ENCODE measurements around the gene GRB2. TPM values are rescaled to one million over a fixed set of nuclear protein-coding genes. Genes with fewer than 3 reads are reported as not detected.

GRB2 gene
- total and polyA plus RNA-seq, 2 of the 8 experiments (the other 6 are each of a cell fraction or from before 2014, with no cell fraction given), result 44.2 to 101 TPM

DNA sequence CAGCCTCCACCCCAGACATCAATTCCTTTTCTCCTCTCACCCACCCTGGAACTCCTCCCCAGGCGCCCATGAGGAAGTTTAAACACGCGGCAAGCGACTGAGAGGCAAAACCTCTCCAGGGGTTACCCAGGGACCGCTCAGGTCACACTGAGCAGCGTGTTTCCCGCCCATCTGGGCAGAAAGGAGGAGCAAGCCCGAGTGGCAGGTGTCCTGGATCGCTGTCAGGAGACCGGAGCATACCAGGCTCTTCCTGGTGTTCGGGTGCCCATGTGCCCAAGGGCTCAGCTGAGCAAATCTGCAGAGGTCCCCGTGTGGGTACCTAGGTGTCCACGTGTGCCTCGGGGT is 116.7 kb downstream of the GRB2 start:
- Histone ChIP-seq H2BK120ac (replicated peaks; ENCODE audit: low read depth, low read length) (no peak overlapping the region), H3K23ac (ENCODE audit: insufficient read length) (no peak overlapping the region), H3K4ac (replicated peaks; ENCODE audit: insufficient read length, low read depth, low read length) (peak overlapping the region; percentile 72), H4K8ac (ENCODE audit: extremely low read depth, insufficient read depth, low read length) (0 out of 2 replicates have a peak overlapping the region, but pooled peaks have one; percentile 92), H2BK5ac (ENCODE audit: low read depth, low read length) (0 out of 2 replicates have a peak overlapping the region, but pooled peaks have one; percentile 49), H3K4me3 (ENCODE audit: extremely low read depth in 1 of 4, insufficient read depth in 2 of 4, low read depth in 3 of 4, low read length in 4 of 4) (peak overlapping the region; percentile 77 to 94 (median 82)), H3K4me1 (replicated peaks in 1 of 4; ENCODE audit: control insufficient read depth in 3 of 4, insufficient read depth in 4 of 4, low read length in 3 of 4) (no peaks in the 10 kb centered on the region; a peak in 3 of 7 replicates), H4K20me1 (replicated peaks in 1 of 2; ENCODE audit: control insufficient read depth in 1 of 2, insufficient read depth in 2 of 2, low read length in 2 of 2) (peaks cover 0 to 3% of the 10 kb centered on the region in 2 experiments), H3K36me3 (ENCODE audit: control insufficient read depth in 2 of 4, insufficient read depth in 4 of 4, low read length in 3 of 4) (peaks cover 3 to 7% (median 5%) of the 10 kb centered on the region in 4 experiments; a peak in 3 of 8 replicates), H3K9ac (replicated peaks in 1 of 4; ENCODE audit: extremely low read depth in 1 of 4, low read depth in 3 of 4, low read length in 3 of 4) (peak overlapping the region; percentile 58 to 73 (median 62)), H3K56ac (replicated peaks; ENCODE audit: insufficient read length, low read depth, low read length) (no peak overlapping the region), H3K27ac (ENCODE audit: low read depth, low read length) (no peak overlapping the region), H3K9me3 (ENCODE audit: insufficient read depth in 2 of 2, low read depth in 1 of 2, low read length in 1 of 2) (no peaks in the 10 kb centered on the region), H3K18ac (ENCODE audit: extremely low read depth, low read length) (no peak overlapping the region; the same call in 1 of the 2 replicates), H2BK20ac (ENCODE audit: low read length) (no peak overlapping the region), H3K4me2 (ENCODE audit: insufficient read depth in 1 of 2, low read depth in 2 of 2, low read length in 2 of 2) (peak overlapping the region; percentile 64 to 80), H3K79me2 (ENCODE audit: control insufficient read depth in 1 of 2, insufficient read depth in 2 of 2, low read length in 2 of 2) (0 out of 4 replicates have a peak, but pooled peaks cover 0 to 2% of the 10 kb centered on the region in 2 experiments), H2BK15ac (ENCODE audit: low read length) (no peak overlapping the region), H3K79me1 (ENCODE audit: low read depth, low read length) (no peaks in the 10 kb centered on the region; the same call in 1 of the 2 replicates), H4K5ac (ENCODE audit: insufficient read length, low read depth, low read length) (peak overlapping the region; percentile 31), H3K23me2 (ENCODE audit: low read depth, low read length) (peaks cover 4% of the 10 kb centered on the region; the same call in 1 of the 2 replicates), H2AK5ac (ENCODE audit: low read depth, low read length) (no peak overlapping the region), H4K91ac (replicated peaks; ENCODE audit: insufficient read length, low read length) (no peak overlapping the region), H2BK12ac (ENCODE audit: low read depth, low read length) (no peak overlapping the region), H3K27me3 (replicated peaks in 1 of 4; ENCODE audit: control insufficient read depth in 3 of 4, extremely low read depth in 1 of 4, insufficient read depth in 3 of 4, low read length in 3 of 4) (no peaks in the 10 kb centered on the region; a peak in 2 of 7 replicates), H3K14ac (ENCODE audit: insufficient read length) (no peak overlapping the region), H2AFZ (ENCODE audit: low read length) (peak overlapping the region; percentile 91)
- ChIA-PET CTCF (ENCODE audit: partially characterized antibody) (interaction anchor here (0.5 to 1.8 kb wide), 31 partner anchors 9 to 228 kb away, joined by 3 to 16 read pairs (median 4); partner anchors contain the start of genes GGA3, MIF4GD, MRPS7 and TSEN54), POLR2A (ENCODE audit: partially characterized antibody) (interaction anchor here (0.6 to 2.4 kb wide), 13 partner anchors 10 to 134 kb away, joined by 3 to 12 read pairs (median 4); partner anchors contain the start of genes GGA3, JPT1, MIF4GD and MRPS7)
- peak in 1 of 2 experiments; percentile 69 for DNase-seq (ENCODE audit: low read depth in 1 of 2, low spot score in 2 of 2)
- peak; percentile 85 for TF ChIP-seq NANOG (IDR thresholded peaks at IDR 0.05; ENCODE audit: insufficient read depth, low read depth, low read length, poor library complexity, severe bottlenecking)
- TF ChIP-seq SIN3A (conservative IDR thresholded peaks at IDR 0.05 in 1 of 2, IDR thresholded peaks at IDR 0.05 in 1 of 2; ENCODE audit: low read depth in 1 of 2, low read length in 2 of 2), result peak; percentile 77 to 92; a peak in 2 of 4 replicates
- TF ChIP-seq, protein P1, sequence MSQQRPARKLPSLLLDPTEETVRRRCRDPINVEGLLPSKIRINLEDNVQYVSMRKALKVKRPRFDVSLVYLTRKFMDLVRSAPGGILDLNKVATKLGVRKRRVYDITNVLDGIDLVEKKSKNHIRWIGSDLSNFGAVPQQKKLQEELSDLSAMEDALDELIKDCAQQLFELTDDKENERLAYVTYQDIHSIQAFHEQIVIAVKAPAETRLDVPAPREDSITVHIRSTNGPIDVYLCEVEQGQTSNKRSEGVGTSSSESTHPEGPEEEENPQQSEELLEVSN (IDR thresholded peaks at IDR 0.05), result peak; percentile 67
- no peak for TF ChIP-seq TBP (IDR thresholded peaks at IDR 0.05; ENCODE audit: low read depth, low read length)
- TF ChIP-seq CTBP2 (IDR thresholded peaks at IDR 0.05; ENCODE audit: borderline replicate concordance, insufficient read depth, insufficient read length, low read length), result peak; percentile 92
- no peak for TF ChIP-seq TAF7 (optimal IDR thresholded peaks at IDR 0.05; ENCODE audit: borderline replicate concordance, low read depth, low read length)
- peak; percentile 90 for TF ChIP-seq SAP30 (IDR thresholded peaks at IDR 0.05; ENCODE audit: insufficient read depth, insufficient replicate concordance, low read length)
- TF ChIP-seq SP4 (IDR thresholded peaks at IDR 0.05; ENCODE audit: low read length), result 0 out of 2 replicates have a peak, but pooled peaks have one; percentile 4
- no peak for FAIRE-seq
- 3% methylated on average over 11 of the region's 14 CpGs; no CpG with 5 or more reads in 1 of the 2 experiments for WGBS, 2 experiments (ENCODE audit: extremely low coverage in 1 of 2, insufficient coverage in 1 of 2, insufficient read length in 1 of 2, insufficient replicate concordance in 2 of 2, low coverage in 1 of 2, low lambda C conversion rate in 2 of 2, missing lambda C conversion rate in 1 of 2)

All from H1 (cell line).